GM18861 (cell line): ENCODE measurements around the gene RBM33.
A peak's percentile ranks its signal among the peaks of the same experiment; 100 is the strongest.

ENCODE experiments used
- ATAC-seq: cut with Tn5 transposase; IDR thresholded peaks from one replicate; pipeline ENCODE4 v1.9.1; 2021; ENCODE audit not compliant: unreplicated experiment

Gene RBM33

GRCh38 chr7:155660059-155660757 lies 15.7 kb downstream of the RBM33 start:
- ATAC-seq = peak; percentile 79

- ATAC-seq = peak; percentile 45
These were observed 16.3 kb downstream of the RBM33 start for GRCh38 chr7:155660758-155661093.

- ATAC-seq = no peak
These were observed 18.0 kb downstream of the RBM33 start for GRCh38 chr7:155662343-155663043.

- ATAC-seq = no peak
These were observed 19.5 kb downstream of the RBM33 start for GRCh38 chr7:155663937-155664336.

GRCh38 chr7:155665079-155665956 lies 20.9 kb downstream of the RBM33 start:
- no peak for ATAC-seq

GRCh38 chr7:155665957-155666287 lies 21.5 kb downstream of the RBM33 start:
- no peak for ATAC-seq

- ATAC-seq = no peak
These were observed 22.9 kb downstream of the RBM33 start for GRCh38 chr7:155667241-155667829.

- no peak for ATAC-seq
These were observed 25.4 kb downstream of the RBM33 start for GRCh38 chr7:155669717-155670505.

GRCh38 chr7:155670521-155670920 lies 26.1 kb downstream of the RBM33 start:
- no peak for ATAC-seq

- no peak for ATAC-seq
These were observed 30.1 kb downstream of the RBM33 start for GRCh38 chr7:155674556-155674955.

GRCh38 chr7:155676052-155676451 lies 31.6 kb downstream of the RBM33 start:
- ATAC-seq = no peak

GRCh38 chr7:155677688-155678087 lies 33.2 kb downstream of the RBM33 start:
- no peak for ATAC-seq

GRCh38 chr7:155680124-155680523 lies 35.7 kb downstream of the RBM33 start:
- ATAC-seq = no peak

- ATAC-seq = no peak
These were observed 36.4 kb downstream of the RBM33 start for GRCh38 chr7:155680864-155681263.

- peak; percentile 43 for ATAC-seq
These were observed 37.2 kb downstream of the RBM33 start for GRCh38 chr7:155681663-155682062.

- ATAC-seq = no peak
These were observed 38.0 kb downstream of the RBM33 start for GRCh38 chr7:155682484-155682883.

- no peak for ATAC-seq
These were observed 38.6 kb downstream of the RBM33 start for GRCh38 chr7:155683098-155683497.

- ATAC-seq = no peak
These were observed 39.3 kb downstream of the RBM33 start for GRCh38 chr7:155683714-155684113.

GRCh38 chr7:155684543-155684942 lies 40.1 kb downstream of the RBM33 start:
- ATAC-seq = no peak

- no peak for ATAC-seq
These were observed 40.8 kb downstream of the RBM33 start for GRCh38 chr7:155685070-155685790.
